Measurements from ENCODE around the gene PAX6.
A peak's percentile ranks its signal among the peaks of the same experiment; 100 is the strongest.

Gene PAX6

GRCh38 chr11:31810779-31811647, at the start of gene PAX6:
Gene PAX6, minus strand, starts transcription at chr11:31811322. Its CDS starts 4,911 bp downstream, at chr11:31806411.
- peak; percentile 88 to 90 for DNase-seq

GRCh38 chr11:31860391-31860790, 49.3 kb upstream of the PAX6 start:
- no peak for DNase-seq

GRCh38 chr11:31856248-31856647, 45.1 kb upstream of the PAX6 start:
- no peak for DNase-seq

GRCh38 chr11:31855466-31855865, 44.3 kb upstream of the PAX6 start:
- no peak for DNase-seq

- no peak for DNase-seq
Observed at GRCh38 chr11:31850365-31850764, 39.2 kb upstream of the PAX6 start.

GRCh38 chr11:31847761-31848160, 36.6 kb upstream of the PAX6 start:
- no peak for DNase-seq

GRCh38 chr11:31845331-31845730, 34.2 kb upstream of the PAX6 start:
- no peak for DNase-seq

- no peak for DNase-seq
Observed at GRCh38 chr11:31844351-31844750, 33.2 kb upstream of the PAX6 start.

- no peak for DNase-seq
Observed at GRCh38 chr11:31841435-31841834, 30.3 kb upstream of the PAX6 start.

- DNase-seq = no peak
Observed at GRCh38 chr11:31834237-31834636, 23.1 kb upstream of the PAX6 start.

GRCh38 chr11:31830406-31830805, 19.3 kb upstream of the PAX6 start:
- DNase-seq = no peak

- no peak for DNase-seq
Observed at GRCh38 chr11:31828217-31828616, 17.1 kb upstream of the PAX6 start.

- DNase-seq = no peak
Observed at GRCh38 chr11:31827455-31828206, 16.5 kb upstream of the PAX6 start.

GRCh38 chr11:31826536-31827438, 15.7 kb upstream of the PAX6 start:
- no peak for DNase-seq

- DNase-seq = no peak
Observed at GRCh38 chr11:31825838-31826484, 14.8 kb upstream of the PAX6 start.

GRCh38 chr11:31824879-31825837, 14.0 kb upstream of the PAX6 start:
- no peak for DNase-seq

- DNase-seq = no peak
Observed at GRCh38 chr11:31824332-31824878, 13.3 kb upstream of the PAX6 start.

GRCh38 chr11:31823644-31824331, 12.7 kb upstream of the PAX6 start:
- no peak for DNase-seq

GRCh38 chr11:31822927-31823643, 12.0 kb upstream of the PAX6 start:
- DNase-seq = no peak
